GM21423 (cell line): ENCODE data around the gene PYY.
"Not testable (repeated sequence)": the region's sequence is repeated elsewhere in the genome, so short reads cannot be mapped to it uniquely, and the experiment has no call there.

Experiments used
- ATAC-seq: cut with Tn5 transposase; IDR thresholded peaks from one replicate; pipeline ENCODE4 v1.9.1; 2021; ENCODE audit warnings: mild to moderate bottlenecking, moderate library complexity; ENCODE audit not compliant: unreplicated experiment

PYY gene

GRCh38 chr17:43979011-43979410, 25.3 kb upstream of the PYY start:
- no peak for ATAC-seq

- ATAC-seq = no peak
Measured at GRCh38 chr17:43978078-43978477, 24.3 kb upstream of the PYY start.

- no peak for ATAC-seq
Measured at GRCh38 chr17:43976963-43977837, 23.5 kb upstream of the PYY start.

GRCh38 chr17:43975898-43976297, 22.2 kb upstream of the PYY start:
- ATAC-seq = no peak

GRCh38 chr17:43974382-43975266, 20.9 kb upstream of the PYY start:
- no peak for ATAC-seq

- not testable (repeated sequence) for ATAC-seq
Measured at GRCh38 chr17:43972444-43973212, 18.9 kb upstream of the PYY start.

- not testable (repeated sequence) for ATAC-seq
Measured at GRCh38 chr17:43971436-43971835, 17.7 kb upstream of the PYY start.

- ATAC-seq = no peak
Measured at GRCh38 chr17:43970366-43970765, 16.6 kb upstream of the PYY start.

GRCh38 chr17:43967251-43967875, 13.6 kb upstream of the PYY start:
- ATAC-seq = no peak

GRCh38 chr17:43966276-43966675, 12.5 kb upstream of the PYY start:
- ATAC-seq = no peak

GRCh38 chr17:43962479-43962878, 8.7 kb upstream of the PYY start:
- no peak for ATAC-seq

- ATAC-seq = no peak
Measured at GRCh38 chr17:43961954-43962353, 8.2 kb upstream of the PYY start.

- ATAC-seq = not testable (repeated sequence)
Measured at GRCh38 chr17:43961292-43961691, 7.6 kb upstream of the PYY start.

- ATAC-seq = no peak
Measured at GRCh38 chr17:43958748-43959352, 5.1 kb upstream of the PYY start.

GRCh38 chr17:43956222-43956621, 2.5 kb upstream of the PYY start:
- ATAC-seq = no peak

- ATAC-seq = no peak
Measured at GRCh38 chr17:43952724-43953666, 745 bp downstream of the PYY start.

- no peak for ATAC-seq
Measured at GRCh38 chr17:43952351-43952723, 1.4 kb downstream of the PYY start.

GRCh38 chr17:43951750-43952149, 2.0 kb downstream of the PYY start:
- ATAC-seq = no peak

GRCh38 chr17:43950554-43950953, 3.2 kb downstream of the PYY start:
- no peak for ATAC-seq
